Bronchial epithelial cell (primary cell): ENCODE measurements around the gene TMEM9B. TPM values are rescaled to one million over a fixed set of nuclear protein-coding genes. Genes with fewer than 3 reads are reported as not detected.

Experiments
- DNase-seq: peaks from one replicate; pipeline ENCODE4 v3.0.0-alpha.2; 2010; ENCODE audit warnings: low read depth
- FAIRE-seq: peaks from 2 replicates; lab custom pipeline; 2011; peaks lifted over from hg19 to GRCh38; lab: Jason Lieb, UNC
- H3K27me3 ChIP-seq: 2 replicates; pipeline ENCODE4 v1.5.1; 2011; ENCODE audit warnings: low read length; ENCODE audit not compliant: control insufficient read depth, insufficient read depth
- H3K36me3 ChIP-seq: 2 replicates; pipeline ENCODE4 v1.5.1; 2011; ENCODE audit warnings: low read length; ENCODE audit not compliant: control insufficient read depth, insufficient read depth
- H3K4me3 ChIP-seq: 2 replicates; pipeline ENCODE4 v1.5.1; 2011; ENCODE audit warnings: mild to moderate bottlenecking, low read depth, low read length, control low read depth
- total RNA-seq: library from RNA; depleted of rRNA; stranded (reverse); fragments of >200 nt; gene quantifications from 2 replicates; pipeline ENCODE4 v1.2.1, GENCODE V29; 2014
- TF ChIP-seq, protein P1 (sequence below): IDR thresholded peaks from 2 replicates; pipeline ENCODE4 v1.5.1; 2011; ENCODE audit warnings: mild to moderate bottlenecking, moderate library complexity, low read length, control low read depth, inconsistent platforms; ENCODE audit not compliant: insufficient read depth, severe bottlenecking

TMEM9B gene
- total RNA-seq, 1 donor from 2014 or later: 56.3 TPM

DNA sequence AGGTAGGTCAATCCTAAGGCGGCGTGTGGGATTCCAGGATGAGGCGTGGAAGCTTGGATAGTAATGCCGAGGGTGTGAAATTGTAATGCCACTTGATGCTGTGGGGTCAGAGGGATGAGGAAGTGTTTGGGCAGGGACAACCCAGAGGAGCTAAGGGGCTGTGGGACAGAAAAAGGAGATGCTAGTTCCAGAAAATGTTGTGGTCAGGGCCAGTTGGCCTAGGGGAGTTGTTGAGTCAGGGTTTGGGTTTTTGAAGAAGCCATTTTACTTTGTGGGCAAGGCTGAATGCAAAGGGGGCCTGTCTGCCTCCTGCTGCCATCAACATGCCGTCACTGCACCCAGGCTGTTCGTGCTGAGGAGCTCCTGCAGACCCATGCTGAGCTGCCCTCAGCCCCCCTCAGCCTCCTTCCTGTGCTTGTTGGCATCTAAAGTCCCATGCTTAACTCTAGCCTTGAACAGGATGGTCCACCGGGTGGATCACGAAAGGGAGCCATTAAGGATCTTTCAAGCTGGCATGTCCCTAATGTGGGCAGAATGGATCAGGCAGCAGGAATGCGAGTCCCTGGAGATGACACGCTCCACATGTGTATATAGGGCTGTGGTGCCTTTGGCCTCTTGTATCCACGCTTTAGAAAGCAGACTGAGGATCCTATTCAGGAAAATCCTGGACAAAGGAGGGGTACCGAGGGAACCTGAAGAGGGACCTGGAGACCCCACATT is 33.6 kb downstream of the TMEM9B start:
- DNase-seq (no peak), FAIRE-seq (peak; percentile 58)
- Histone ChIP-seq H3K27me3 (no peaks in the 10 kb centered on the region), H3K4me3 (no peak overlapping the region), H3K36me3 (no peaks in the 10 kb centered on the region)
- TF ChIP-seq, protein P1, sequence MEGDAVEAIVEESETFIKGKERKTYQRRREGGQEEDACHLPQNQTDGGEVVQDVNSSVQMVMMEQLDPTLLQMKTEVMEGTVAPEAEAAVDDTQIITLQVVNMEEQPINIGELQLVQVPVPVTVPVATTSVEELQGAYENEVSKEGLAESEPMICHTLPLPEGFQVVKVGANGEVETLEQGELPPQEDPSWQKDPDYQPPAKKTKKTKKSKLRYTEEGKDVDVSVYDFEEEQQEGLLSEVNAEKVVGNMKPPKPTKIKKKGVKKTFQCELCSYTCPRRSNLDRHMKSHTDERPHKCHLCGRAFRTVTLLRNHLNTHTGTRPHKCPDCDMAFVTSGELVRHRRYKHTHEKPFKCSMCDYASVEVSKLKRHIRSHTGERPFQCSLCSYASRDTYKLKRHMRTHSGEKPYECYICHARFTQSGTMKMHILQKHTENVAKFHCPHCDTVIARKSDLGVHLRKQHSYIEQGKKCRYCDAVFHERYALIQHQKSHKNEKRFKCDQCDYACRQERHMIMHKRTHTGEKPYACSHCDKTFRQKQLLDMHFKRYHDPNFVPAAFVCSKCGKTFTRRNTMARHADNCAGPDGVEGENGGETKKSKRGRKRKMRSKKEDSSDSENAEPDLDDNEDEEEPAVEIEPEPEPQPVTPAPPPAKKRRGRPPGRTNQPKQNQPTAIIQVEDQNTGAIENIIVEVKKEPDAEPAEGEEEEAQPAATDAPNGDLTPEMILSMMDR: no peak

DNA sequence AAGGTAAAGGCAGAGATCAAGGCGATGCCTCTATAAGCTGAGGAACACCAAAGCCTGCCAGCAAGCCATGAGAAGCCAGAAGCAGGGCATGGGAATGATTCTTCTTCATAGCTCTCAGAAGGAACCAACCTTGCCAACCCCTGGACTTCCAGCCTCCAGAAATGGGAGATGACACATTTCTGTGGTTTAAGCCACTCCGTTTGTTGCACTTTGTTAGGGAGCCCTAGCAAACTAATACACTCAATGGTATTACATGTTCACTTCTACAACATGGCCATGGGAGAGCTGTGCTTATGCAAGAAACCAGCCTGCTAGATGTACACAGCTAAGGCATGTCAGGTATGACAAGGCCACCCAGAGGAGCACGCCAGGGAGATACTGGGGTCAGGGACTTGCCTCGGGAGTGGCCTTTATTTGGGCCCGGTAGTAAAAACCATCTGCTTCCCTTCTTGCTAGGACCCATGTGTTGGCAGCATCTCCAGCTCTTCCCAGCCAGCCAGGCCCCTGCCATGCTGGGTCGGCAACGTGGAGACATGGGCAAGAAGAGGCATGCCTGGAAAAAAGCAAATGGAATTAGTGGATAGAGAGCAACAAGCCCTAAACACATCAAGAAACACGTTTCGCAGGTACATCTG is 35.1 kb downstream of the TMEM9B start:
- Histone ChIP-seq H3K27me3 (no peaks in the 10 kb centered on the region), H3K4me3 (no peak overlapping the region), H3K36me3 (no peaks in the 10 kb centered on the region)
- FAIRE-seq (no peak), DNase-seq (no peak)
- TF ChIP-seq, protein P1: no peak

DNA sequence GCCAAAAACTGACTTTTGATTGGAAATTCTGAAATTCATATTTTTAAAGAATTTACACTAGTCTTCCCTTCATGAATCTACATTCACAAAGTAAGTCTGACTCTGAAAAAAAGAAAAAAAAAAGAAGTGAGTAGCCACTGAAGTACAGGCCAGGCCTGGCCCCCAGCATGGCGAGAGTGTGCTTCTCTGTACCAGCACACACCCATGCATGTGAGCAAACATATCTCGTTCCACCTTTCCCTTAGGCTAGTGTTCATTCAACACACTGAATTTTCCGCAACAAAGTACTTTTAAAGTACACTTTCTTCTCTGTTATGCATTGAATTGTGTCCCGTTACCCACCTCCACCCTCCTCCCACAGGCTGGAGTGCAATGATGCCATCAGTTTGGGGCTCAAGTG is 36.0 kb downstream of the TMEM9B start:
- H3K27me3 ChIP-seq: no peaks in the 10 kb centered on the region
- no peaks in the 10 kb centered on the region for H3K36me3 ChIP-seq
- TF ChIP-seq, protein P1: no peak
- FAIRE-seq (no peak), DNase-seq (no peak)
- H3K4me3 ChIP-seq: no peak overlapping the region

DNA sequence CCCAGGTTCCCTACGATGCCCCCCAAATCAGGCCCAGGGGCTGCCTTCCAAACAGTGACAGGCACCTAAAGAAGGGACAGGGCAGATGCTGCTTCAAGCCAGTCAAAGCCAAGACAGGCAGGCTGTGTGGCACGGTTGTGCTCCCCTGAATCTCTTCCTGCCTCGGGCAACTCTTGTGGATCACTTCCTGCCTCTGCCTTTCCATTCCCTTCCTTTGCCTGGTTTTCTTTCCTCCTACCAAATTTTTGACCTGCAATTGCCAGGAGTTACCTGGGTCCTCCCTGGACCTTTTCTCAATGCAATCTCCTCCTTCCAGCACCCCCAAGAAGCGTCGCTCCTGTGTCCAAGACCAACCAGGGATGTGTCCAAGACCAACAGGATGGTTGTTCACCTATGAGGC is 37.0 kb downstream of the TMEM9B start:
- H3K36me3 ChIP-seq: no peaks in the 10 kb centered on the region
- TF ChIP-seq, protein P1: no peak
- no peaks in the 10 kb centered on the region for H3K27me3 ChIP-seq
- no peak for DNase-seq
- FAIRE-seq: no peak
- no peak overlapping the region for H3K4me3 ChIP-seq

DNA sequence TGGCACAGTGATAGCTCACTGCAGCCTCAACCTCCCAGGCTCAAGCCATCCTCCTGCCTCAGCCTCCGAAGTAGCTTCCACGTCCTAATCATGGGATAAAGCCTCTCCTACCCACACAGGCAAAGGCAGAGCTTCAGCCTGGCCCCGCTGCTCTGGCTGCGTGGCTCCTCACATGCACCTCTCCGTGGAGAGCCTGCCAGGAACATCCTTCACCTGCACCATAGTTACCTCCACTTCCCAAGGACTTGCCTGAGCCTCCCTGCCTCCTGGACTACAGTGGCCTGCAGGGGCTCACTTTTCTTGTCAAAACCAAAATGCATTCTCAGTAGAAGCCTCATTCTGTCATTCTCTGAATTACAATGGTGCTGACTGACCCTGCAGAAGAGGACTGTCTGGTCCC is 38.0 kb downstream of the TMEM9B start:
- no peak overlapping the region for H3K4me3 ChIP-seq
- no peaks in the 10 kb centered on the region for H3K36me3 ChIP-seq
- DNase-seq (no peak), FAIRE-seq (no peak)
- H3K27me3 ChIP-seq: no peaks in the 10 kb centered on the region
- TF ChIP-seq, protein P1: no peak

DNA sequence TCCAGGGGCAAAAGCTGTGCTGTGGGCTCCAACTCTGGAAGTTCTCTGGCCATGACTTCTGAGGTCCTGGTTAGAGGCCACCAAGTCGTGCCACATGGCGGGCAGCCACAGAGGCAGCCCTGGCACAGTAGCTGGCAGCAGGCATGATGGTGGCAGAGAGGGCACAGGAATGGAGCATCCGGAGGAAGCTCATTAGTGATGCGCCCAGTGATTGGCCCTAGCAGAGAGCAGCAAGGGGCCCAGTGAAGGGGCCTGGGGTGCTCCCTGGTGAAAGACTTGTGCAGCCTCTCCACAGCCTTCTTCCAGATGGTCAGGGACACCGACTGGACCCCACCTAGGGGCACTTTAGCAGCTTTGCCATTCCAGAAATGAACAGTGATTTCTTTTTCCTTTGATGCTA is 38.5 kb downstream of the TMEM9B start:
- no peak for DNase-seq
- FAIRE-seq: no peak
- no peak overlapping the region for H3K4me3 ChIP-seq
- no peaks in the 10 kb centered on the region for H3K36me3 ChIP-seq
- TF ChIP-seq, protein P1: no peak
- no peaks in the 10 kb centered on the region for H3K27me3 ChIP-seq
